Sigmoid colon (tissue), 4 donors: Measurements from ENCODE around the gene DCDC2C.

Source experiments
- POLR2A ChIP-seq, 2 donors: fragments of 450-650 bp; IDR thresholded peaks; one replicate each; pipeline ENCODE4 v1.6.1; 2016; ENCODE audit warnings: antibody characterized with exemption in 2 of 2, mild to moderate bottlenecking in 2 of 2, moderate library complexity in 2 of 2
- POLR2AphosphoS5 ChIP-seq, 4 donors: sonication (generic); formaldehyde crosslinking; IDR thresholded peaks; one replicate each; pipeline ENCODE4 v1.6.1; 2017; ENCODE audit warnings: antibody characterized with exemption in 4 of 4
- TF ChIP-seq, protein P1 (sequence below), 4 experiments: fragments of 450-650 bp in 3 of 4; fragments of 200-600 bp in 1 of 4; IDR thresholded peaks; one replicate each; pipeline ENCODE4 v1.5.1; 2016 to 2019; ENCODE audit warnings: antibody characterized with exemption in 4 of 4, mild to moderate bottlenecking in 3 of 4, moderate library complexity in 2 of 4

DNA sequence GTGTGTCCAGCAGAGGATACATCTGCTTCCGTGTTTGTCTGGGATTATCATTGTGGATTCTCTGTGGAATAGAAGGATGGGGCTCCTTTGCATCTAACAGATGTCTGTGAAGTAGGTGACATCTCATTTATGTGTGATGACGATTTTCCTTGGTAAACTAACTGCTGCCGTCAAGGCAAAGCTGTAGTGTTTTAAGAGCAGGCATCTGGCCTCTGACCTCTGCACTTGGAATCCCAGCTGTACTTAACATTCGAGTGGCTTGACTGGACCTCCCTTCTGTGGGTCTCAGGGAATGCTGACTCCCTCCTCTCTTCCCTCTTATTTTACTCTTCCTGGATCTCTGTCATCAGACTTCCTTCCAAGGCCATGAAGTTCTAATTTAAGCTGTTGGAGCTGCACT lies 56.4 kb downstream of the DCDC2C start:
- TF ChIP-seq, protein P1, sequence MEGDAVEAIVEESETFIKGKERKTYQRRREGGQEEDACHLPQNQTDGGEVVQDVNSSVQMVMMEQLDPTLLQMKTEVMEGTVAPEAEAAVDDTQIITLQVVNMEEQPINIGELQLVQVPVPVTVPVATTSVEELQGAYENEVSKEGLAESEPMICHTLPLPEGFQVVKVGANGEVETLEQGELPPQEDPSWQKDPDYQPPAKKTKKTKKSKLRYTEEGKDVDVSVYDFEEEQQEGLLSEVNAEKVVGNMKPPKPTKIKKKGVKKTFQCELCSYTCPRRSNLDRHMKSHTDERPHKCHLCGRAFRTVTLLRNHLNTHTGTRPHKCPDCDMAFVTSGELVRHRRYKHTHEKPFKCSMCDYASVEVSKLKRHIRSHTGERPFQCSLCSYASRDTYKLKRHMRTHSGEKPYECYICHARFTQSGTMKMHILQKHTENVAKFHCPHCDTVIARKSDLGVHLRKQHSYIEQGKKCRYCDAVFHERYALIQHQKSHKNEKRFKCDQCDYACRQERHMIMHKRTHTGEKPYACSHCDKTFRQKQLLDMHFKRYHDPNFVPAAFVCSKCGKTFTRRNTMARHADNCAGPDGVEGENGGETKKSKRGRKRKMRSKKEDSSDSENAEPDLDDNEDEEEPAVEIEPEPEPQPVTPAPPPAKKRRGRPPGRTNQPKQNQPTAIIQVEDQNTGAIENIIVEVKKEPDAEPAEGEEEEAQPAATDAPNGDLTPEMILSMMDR (IDR thresholded peaks at IDR 0.05) = no peak
- no peak for TF ChIP-seq POLR2AphosphoS5 (IDR thresholded peaks at IDR 0.05)
- TF ChIP-seq POLR2A (IDR thresholded peaks at IDR 0.05) = no peak
